GM12878 (cell line): Measurements from ENCODE around the gene SLC5A10. TPM values are rescaled to one million over a fixed set of nuclear protein-coding genes. Genes with fewer than 3 reads are reported as not detected.

Experiments used
- ATAC-seq: fragments of 200-7000 bp; cut with Tn5 transposase; 3 replicates; pipeline ENCODE4 v1.9.1; 2020; ENCODE audit warnings: mild to moderate bottlenecking, moderate library complexity
- BruUV-seq: library from RNA; stranded (reverse); fragments of 400-500 nt; replicated peaks from 2 replicates; lab custom pipeline; 2021; lab: Mats Ljungman, UMichigan
- CTCF ChIA-PET: fragments of 300-600 bp; sonication (Branson Sonifier 250); formaldehyde crosslinking; extraction: SDS; loops from one replicate; lab custom pipeline; 2021; ENCODE audit warnings: inconsistent platforms; lab: Yijun Ruan, JAX
- POLR2A ChIA-PET: fragments of 350-600 bp; formaldehyde crosslinking; extraction: SDS; loops from one replicate; lab custom pipeline; 2021; ENCODE audit warnings: inconsistent platforms; lab: Charles Lee
- RAD21 ChIA-PET: fragments of 300-600 bp; sonication (Branson Sonifier 250); formaldehyde crosslinking; loops from one replicate; lab custom pipeline; 2023; ENCODE audit warnings: antibody characterized with exemption; ENCODE audit not compliant: unreplicated experiment; lab: Charles Lee
- SMC1A ChIA-PET: fragments of 300-600 bp; sonication (Branson Sonifier 250); formaldehyde crosslinking; loops from one replicate; lab custom pipeline; 2023; ENCODE audit not compliant: unreplicated experiment, uncharacterized antibody; lab: Charles Lee
- DNase-seq: peaks from one replicate; pipeline ENCODE4 v3.0.0-alpha.2; 2011; ENCODE audit warnings: low read depth, low spot score
- FAIRE-seq: peaks from 3 replicates; lab custom pipeline; 2011; peaks lifted over from hg19 to GRCh38; lab: Jason Lieb, UNC
- H2AFZ ChIP-seq: 2 replicates; pipeline ENCODE4 v1.6.0; 2011; ENCODE audit warnings: low read depth, low read length, control low read depth; ENCODE audit not compliant: control insufficient read depth
- H3K27ac ChIP-seq: 2 replicates; pipeline ENCODE4 v1.5.1; 2011; ENCODE audit warnings: control low read depth; ENCODE audit not compliant: control insufficient read depth, insufficient read depth
- H3K27me3 ChIP-seq, 2 experiments: replicated peaks in 1 of 2; 2 replicates each; pipeline versions ENCODE4 v1.6.0 to v1.6.1; 2011; ENCODE audit warnings: low read length in 1 of 2; ENCODE audit not compliant: control insufficient read depth in 2 of 2, insufficient read depth in 2 of 2
- H3K36me3 ChIP-seq, 2 experiments: 2 replicates each; pipeline ENCODE4 v1.5.1; 2011; ENCODE audit warnings: low read length in 1 of 2; ENCODE audit not compliant: control insufficient read depth in 2 of 2, insufficient read depth in 2 of 2
- H3K4me1 ChIP-seq: 2 replicates; pipeline ENCODE4 v1.6.1; 2011; ENCODE audit warnings: mild to moderate bottlenecking, low read length, moderate library complexity, mixed read lengths; ENCODE audit not compliant: control insufficient read depth, insufficient read depth
- H3K4me2 ChIP-seq: 2 replicates; pipeline ENCODE4 v1.6.0; 2011; ENCODE audit warnings: control low read depth; ENCODE audit not compliant: control insufficient read depth, insufficient read depth
- H3K4me3 ChIP-seq: fragments of 200-600 bp; sonication (generic); 2 replicates; pipeline ENCODE4 v1.5.1; 2016
- H3K79me2 ChIP-seq: 2 replicates; pipeline ENCODE4 v1.6.0; 2011; ENCODE audit warnings: low read length; ENCODE audit not compliant: control insufficient read depth, insufficient read depth
- H3K9ac ChIP-seq: 2 replicates; pipeline ENCODE4 v1.8.0; 2011; ENCODE audit warnings: low read length, control low read depth, mixed read lengths; ENCODE audit not compliant: control insufficient read depth, insufficient read depth
- H3K9me3 ChIP-seq: replicated peaks from 3 replicates; pipeline ENCODE4 v1.5.1; 2011; ENCODE audit warnings: mild to moderate bottlenecking, low read length; ENCODE audit not compliant: control insufficient read depth, insufficient read depth
- H4K20me1 ChIP-seq: 2 replicates; pipeline ENCODE4 v1.6.0; 2011; ENCODE audit not compliant: control insufficient read depth, insufficient read depth
- BHLHE40 ChIP-seq, 2 experiments: fragments of 450-650 bp in 1 of 2; IDR thresholded peaks; 2 replicates each; pipeline ENCODE4 v1.6.1; 2011 to 2017; ENCODE audit warnings: low read depth in 2 of 2, borderline replicate concordance in 1 of 2, improper control_type of control experiment in 1 of 2, low read length in 1 of 2, mild to moderate bottlenecking in 1 of 2
- CTCF ChIP-seq, 3 experiments: IDR thresholded peaks in 2 of 3; conservative IDR thresholded peaks in 1 of 3; 2 replicates each; pipeline ENCODE4 v1.5.1; 2011; ENCODE audit warnings: low read depth in 3 of 3, low read length in 3 of 3, mild to moderate bottlenecking in 3 of 3, control low read depth in 2 of 3, moderate library complexity in 2 of 3, inconsistent platforms in 1 of 3, mixed read lengths in 1 of 3; ENCODE audit not compliant: control insufficient read depth in 2 of 3, insufficient read depth in 1 of 3; ENCODE audit errors: extremely low read depth in 1 of 3
- KAT2A ChIP-seq: conservative IDR thresholded peaks from 2 replicates; pipeline ENCODE4 v1.6.1; 2011; ENCODE audit warnings: low read depth, low read length; ENCODE audit not compliant: control insufficient read depth
- KLF5 ChIP-seq: fragments of 450-650 bp; IDR thresholded peaks from 2 replicates; pipeline ENCODE4 v1.6.1; 2014; ENCODE audit warnings: mild to moderate bottlenecking; ENCODE audit not compliant: partially characterized antibody
- NBN ChIP-seq: fragments of 450-650 bp; IDR thresholded peaks from 2 replicates; pipeline ENCODE4 v1.6.1; 2016
- NFIC ChIP-seq: IDR thresholded peaks from 2 replicates; pipeline ENCODE4 v1.6.1; 2012; ENCODE audit warnings: low read depth, mild to moderate bottlenecking, inconsistent platforms, low read length, moderate library complexity
- RAD21 ChIP-seq: IDR thresholded peaks from 2 replicates; pipeline ENCODE4 v1.6.1; 2011; ENCODE audit warnings: mild to moderate bottlenecking, low read depth, low read length, moderate library complexity; ENCODE audit not compliant: insufficient read depth
- REST ChIP-seq: IDR thresholded peaks from 2 replicates; pipeline ENCODE4 v1.6.1; 2012; ENCODE audit warnings: mild to moderate bottlenecking, low read depth, low read length
- SIN3A ChIP-seq: IDR thresholded peaks from 2 replicates; pipeline ENCODE4 v1.6.1; 2012; ENCODE audit warnings: low read depth, low read length, improper control_type of control experiment
- SIX5 ChIP-seq: IDR thresholded peaks from 2 replicates; pipeline ENCODE4 v1.6.1; 2011; ENCODE audit warnings: mild to moderate bottlenecking, low read depth, low read length, moderate library complexity; ENCODE audit not compliant: severe bottlenecking
- SREBF1 ChIP-seq: IDR thresholded peaks from 2 replicates; pipeline ENCODE4 v1.6.1; 2012; ENCODE audit warnings: mild to moderate bottlenecking, low read length
- STAT1 ChIP-seq: fragments of 450-650 bp; conservative IDR thresholded peaks from 2 replicates; pipeline ENCODE4 v1.6.1; 2014; ENCODE audit warnings: antibody characterized with exemption, mild to moderate bottlenecking
- SUZ12 ChIP-seq: fragments of 200-600 bp; sonication (generic); IDR thresholded peaks from one replicate; pipeline ENCODE4 v1.6.1; 2018; ENCODE audit warnings: antibody characterized with exemption, mild to moderate bottlenecking; ENCODE audit not compliant: unreplicated experiment
- USF1 ChIP-seq: IDR thresholded peaks from 2 replicates; pipeline ENCODE4 v1.6.1; 2011; ENCODE audit warnings: borderline replicate concordance, low read depth, mild to moderate bottlenecking, moderate library complexity, mixed read lengths, low read length; ENCODE audit not compliant: insufficient read depth; ENCODE audit errors: extremely low read length
- YBX1 ChIP-seq: fragments of 450-650 bp; IDR thresholded peaks from 2 replicates; pipeline ENCODE4 v1.6.1; 2016; ENCODE audit warnings: antibody characterized with exemption
- ZBED1 ChIP-seq: IDR thresholded peaks from 2 replicates; pipeline ENCODE4 v1.6.1; 2016; ENCODE audit warnings: borderline replicate concordance
- ZNF24 ChIP-seq: fragments of 450-650 bp; IDR thresholded peaks from 2 replicates; pipeline ENCODE4 v1.6.1; 2017; ENCODE audit warnings: antibody characterized with exemption, mild to moderate bottlenecking
- WGBS: methylation state at CpG from one replicate; pipeline ENCODE4 v1.1.6; 2016; ENCODE audit warnings: low lambda C conversion rate; ENCODE audit not compliant: insufficient replicate concordance, insufficient coverage; ENCODE audit errors: missing lambda C conversion rate; 5-methylcytosine and 5-hydroxymethylcytosine counted together
- in situ Hi-C: fragments of 300-500 bp; cut with MboI; formaldehyde crosslinking; loops from 9 replicates; pipeline ENCODE4 v1.14.3; 2018; ENCODE audit warnings: mixed read lengths
- intact Hi-C: fragments of 100-400 bp; cut with micrococcal nuclease; formaldehyde crosslinking; loops from one replicate; pipeline ENCODE4 v1.14.2; 2022; ENCODE audit not compliant: unreplicated experiment
- polyA plus RNA-seq, 11 experiments: library from polyadenylated mRNA; depleted of rRNA in 4 of 11; unstranded in 6 of 11; stranded (reverse) in 5 of 11; fragments of >200 nt; fragmentation: Nextera tagmentation in 4 of 11; fragmentation: Illumina TruSeq in 1 of 11; extraction: Ambion mirVana in 4 of 11; extraction: Trizol in 1 of 11; gene quantifications; 1 replicate in 1 of 11; 2 replicates in 10 of 11; pipeline versions ENCODE4 v1.2.1 to v1.2.3, GENCODE V29; 2011 to 2016; ENCODE audit warnings: inconsistent platforms in 2 of 11, missing spikeins in 2 of 11, low read depth in 1 of 11
- total RNA-seq, 4 experiments: library from RNA; depleted of rRNA in 3 of 4; stranded (reverse); fragments of >200 nt in 3 of 4; fragmentation: Illumina TruSeq in 1 of 4; extraction: Trizol in 1 of 4; gene quantifications; 2 replicates each; pipeline versions ENCODE4 v1.2.1 to v1.2.3, GENCODE V29; 2013 to 2021

SLC5A10 gene
- total and polyA plus RNA-seq, 10 of the 15 experiments (the other 5 are each of a cell fraction or from before 2014, with no cell fraction given), result under 0.01 to 0.18 (median 0.07) TPM; not detected in 4

GRCh38 chr17:18948476-18949006 is 3.4 kb upstream of the SLC5A10 start:
- no peak overlapping the region for H3K4me2 ChIP-seq
- no peaks in the 10 kb centered on the region for H4K20me1 ChIP-seq
- no peaks in the 10 kb centered on the region for H3K9me3 ChIP-seq
- H3K27ac ChIP-seq, result no peak overlapping the region
- DNase-seq, result no peak
- H3K4me3 ChIP-seq, result no peak overlapping the region
- ChIA-PET RAD21 (interaction anchor here (1.0 kb wide), 1 partner anchor 131 kb away, joined by 3 read pairs; no protein-coding TSS in a partner anchor), CTCF (interaction anchor here (1.4 to 1.6 kb wide), 2 partner anchors 12 to 13 kb away, joined by 3 to 8 read pairs; no protein-coding TSS in a partner anchor), POLR2A (no interaction called here), SMC1A (interaction anchor here (1.4 to 1.6 kb wide), 2 partner anchors 16 to 24 kb away, joined by 3 to 4 read pairs; no protein-coding TSS in a partner anchor)
- intact Hi-C loops (no loop called here), in situ Hi-C loops (no loop called here)
- H3K4me1 ChIP-seq, result peaks cover 6% of the 10 kb centered on the region
- no peaks in the 10 kb centered on the region for H3K79me2 ChIP-seq
- no peak overlapping the region for H2AFZ ChIP-seq
- FAIRE-seq, result no peak
- H3K36me3 ChIP-seq, result no peaks in the 10 kb centered on the region
- no peak for ATAC-seq
- BruUV-seq, result no TSS peak
- WGBS, result 72% methylated on average over 8 of the region's 8 CpGs
- H3K9ac ChIP-seq, result no peak overlapping the region
- H3K27me3 ChIP-seq, result no peaks in the 10 kb centered on the region; a peak in 1 of 4 replicates
- TF ChIP-seq KAT2A (no peak), CTCF (IDR thresholded peaks at IDR 0.05 in 2 of 3, conservative IDR thresholded peaks at IDR 0.05 in 1 of 3; ENCODE audit: control insufficient read depth in 2 of 3, extremely low read depth in 1 of 3, insufficient read depth in 1 of 3, low read depth in 3 of 3, low read length in 3 of 3) (no peak), SIX5 (no peak), REST (no peak), RAD21 (no peak), NBN (no peak), YBX1 (no peak), SREBF1 (no peak), ZBED1 (no peak), STAT1 (no peak), NFIC (no peak), BHLHE40 (IDR thresholded peaks at IDR 0.05; ENCODE audit: borderline replicate concordance in 1 of 2, low read depth in 2 of 2, low read length in 1 of 2) (no peak), USF1 (no peak), SIN3A (no peak), ZNF24 (no peak), SUZ12 (no peak), KLF5 (no peak)
